ENCODE results near the gene PKDREJ. TPM values are rescaled to one million over a fixed set of nuclear protein-coding genes. Genes with fewer than 3 reads are reported as not detected.

PKDREJ gene
- total RNA-seq, 1 experiment from 2014 or later = 0.02 TPM

DNA sequence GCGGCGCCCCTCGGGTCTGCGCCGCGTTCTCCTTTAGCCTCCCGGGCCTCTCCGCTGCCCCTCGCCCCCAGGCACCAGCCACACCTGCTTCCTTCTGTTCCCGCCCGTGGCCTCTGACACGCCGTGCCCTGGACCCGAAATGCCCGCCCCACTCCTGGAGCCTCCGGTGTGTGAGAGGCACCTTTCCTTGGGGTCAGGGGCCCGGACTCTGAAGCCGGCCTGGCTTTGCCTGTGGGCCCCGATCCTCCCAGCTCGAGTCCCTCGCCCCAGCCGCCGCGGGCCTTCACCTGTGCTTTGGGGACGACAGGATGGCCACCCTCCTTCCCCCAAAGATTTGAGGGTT is 12.4 kb downstream of the PKDREJ start:
- TF ChIP-seq ESRRA (CRISPR knock-in tag; IDR thresholded peaks at IDR 0.05; ENCODE audit: borderline replicate concordance) = no peak
- no peak for TF ChIP-seq RORB (CRISPR knock-in tag; IDR thresholded peaks at IDR 0.05)
- TF ChIP-seq NR2C2 (CRISPR knock-in tag; IDR thresholded peaks at IDR 0.05) = peak; percentile 67
- 0 out of 2 replicates have a peak, but pooled peaks have one; percentile 4 for TF ChIP-seq CBFB (CRISPR knock-in tag; IDR thresholded peaks at IDR 0.05; ENCODE audit: low read depth)
- H3K4me3 Mint-ChIP-seq = peak overlapping the region; percentile 71
- ATAC-seq (peak; percentile 16), DNase-seq (ENCODE audit: low spot score) (peak; percentile 30)
- POLR2A ChIA-PET = no interaction called here
- peaks cover 11% of the 10 kb centered on the region for H3K27me3 Mint-ChIP-seq (ENCODE audit: low read depth)
- H3K36me3 Mint-ChIP-seq = no peaks in the 10 kb centered on the region
- CTCF ChIA-PET = interaction anchor here (0.6 to 3.6 kb wide), 7 partner anchors 12 to 245 kb away, joined by 3 to 25 read pairs (median 6); partner anchors contain the start of genes GTSE1, PKDREJ and TTC38
- no peak overlapping the region for H3K27ac Mint-ChIP-seq
- peaks cover 13% of the 10 kb centered on the region for H3K4me1 Mint-ChIP-seq
- H3K9me3 Mint-ChIP-seq = no peaks in the 10 kb centered on the region

DNA sequence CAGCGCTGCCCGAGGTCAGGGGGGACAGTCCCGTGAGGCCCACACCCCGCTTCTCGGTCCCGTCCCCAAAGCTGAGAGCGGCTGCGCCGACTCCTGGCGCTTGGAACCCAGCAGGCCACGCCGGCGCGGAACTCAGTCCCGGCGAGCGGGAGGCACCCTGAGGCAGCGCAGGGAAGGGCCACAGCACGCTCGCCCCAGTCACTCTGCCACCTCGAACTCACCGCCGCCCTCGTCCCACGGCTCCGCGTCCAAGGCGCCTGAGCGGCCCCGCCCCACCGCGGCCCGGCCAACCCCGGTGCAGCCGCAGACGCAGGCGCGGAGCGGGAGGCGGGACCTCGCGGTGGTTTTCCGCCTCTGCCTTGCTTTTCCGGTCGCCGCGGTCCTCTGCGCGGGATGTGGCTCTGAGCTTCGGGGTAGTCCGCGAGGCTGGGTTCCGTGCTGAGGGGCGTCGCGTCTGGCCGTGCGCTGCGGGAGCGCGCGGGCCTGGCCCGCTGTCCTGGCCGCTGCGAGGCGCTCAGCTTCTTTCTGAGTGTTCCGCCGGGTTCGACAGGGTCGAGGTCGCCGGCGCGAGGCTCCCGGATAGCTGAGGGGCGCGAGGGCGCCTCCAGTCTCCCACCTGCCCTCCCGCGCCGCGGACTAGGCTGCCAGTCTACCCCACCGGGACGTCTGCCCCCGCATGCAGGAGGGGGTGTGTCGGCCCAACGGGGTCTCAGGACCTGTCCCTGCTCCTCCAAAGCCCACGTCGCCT is 12.9 kb downstream of the PKDREJ start, which contains the start of gene CDPF1:
Gene CDPF1 (minus strand): TSS at position 259 of the 748 bp plus-strand sequence. CDS start 2,009 bp downstream, outside the sequence.
- H3K4me3 Mint-ChIP-seq = peak within 1 kb of the TSS; percentile 71
- H3K36me3 Mint-ChIP-seq = no peaks in the 10 kb centered on the region
- DNase-seq (ENCODE audit: low spot score) (peak; percentile 85), ATAC-seq (peak; percentile 89)
- peaks cover 13% of the 10 kb centered on the region for H3K4me1 Mint-ChIP-seq
- ChIA-PET CTCF (interaction anchor here (0.6 to 3.6 kb wide), 7 partner anchors 12 to 244 kb away, joined by 3 to 25 read pairs (median 6); partner anchors contain the start of genes GTSE1, PKDREJ and TTC38), POLR2A (interaction anchor here (1.4 kb wide), 1 partner anchor 13 kb away, joined by 4 read pairs; the partner anchor contains the start of gene PKDREJ)
- H3K27ac Mint-ChIP-seq = no peak within 1 kb of the TSS
- H3K9me3 Mint-ChIP-seq = no peaks in the 10 kb centered on the region
- peaks cover 9% of the 10 kb centered on the region for H3K27me3 Mint-ChIP-seq (ENCODE audit: low read depth)
- TF ChIP-seq, protein P1, sequence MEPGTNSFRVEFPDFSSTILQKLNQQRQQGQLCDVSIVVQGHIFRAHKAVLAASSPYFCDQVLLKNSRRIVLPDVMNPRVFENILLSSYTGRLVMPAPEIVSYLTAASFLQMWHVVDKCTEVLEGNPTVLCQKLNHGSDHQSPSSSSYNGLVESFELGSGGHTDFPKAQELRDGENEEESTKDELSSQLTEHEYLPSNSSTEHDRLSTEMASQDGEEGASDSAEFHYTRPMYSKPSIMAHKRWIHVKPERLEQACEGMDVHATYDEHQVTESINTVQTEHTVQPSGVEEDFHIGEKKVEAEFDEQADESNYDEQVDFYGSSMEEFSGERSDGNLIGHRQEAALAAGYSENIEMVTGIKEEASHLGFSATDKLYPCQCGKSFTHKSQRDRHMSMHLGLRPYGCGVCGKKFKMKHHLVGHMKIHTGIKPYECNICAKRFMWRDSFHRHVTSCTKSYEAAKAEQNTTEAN (CRISPR knock-in tag; IDR thresholded peaks at IDR 0.05) = peak; percentile 90
- TF ChIP-seq TCF7 (CRISPR knock-in tag; IDR thresholded peaks at IDR 0.05; ENCODE audit: low read depth) = 0 out of 2 replicates have a peak, but pooled peaks have one; percentile 89
- TF ChIP-seq, protein P2, sequence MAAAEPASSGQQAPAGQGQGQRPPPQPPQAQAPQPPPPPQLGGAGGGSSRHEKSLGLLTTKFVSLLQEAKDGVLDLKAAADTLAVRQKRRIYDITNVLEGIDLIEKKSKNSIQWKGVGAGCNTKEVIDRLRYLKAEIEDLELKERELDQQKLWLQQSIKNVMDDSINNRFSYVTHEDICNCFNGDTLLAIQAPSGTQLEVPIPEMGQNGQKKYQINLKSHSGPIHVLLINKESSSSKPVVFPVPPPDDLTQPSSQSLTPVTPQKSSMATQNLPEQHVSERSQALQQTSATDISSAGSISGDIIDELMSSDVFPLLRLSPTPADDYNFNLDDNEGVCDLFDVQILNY (CRISPR knock-in tag; IDR thresholded peaks at IDR 0.05) = peak; percentile 95
- TF ChIP-seq, protein P3, sequence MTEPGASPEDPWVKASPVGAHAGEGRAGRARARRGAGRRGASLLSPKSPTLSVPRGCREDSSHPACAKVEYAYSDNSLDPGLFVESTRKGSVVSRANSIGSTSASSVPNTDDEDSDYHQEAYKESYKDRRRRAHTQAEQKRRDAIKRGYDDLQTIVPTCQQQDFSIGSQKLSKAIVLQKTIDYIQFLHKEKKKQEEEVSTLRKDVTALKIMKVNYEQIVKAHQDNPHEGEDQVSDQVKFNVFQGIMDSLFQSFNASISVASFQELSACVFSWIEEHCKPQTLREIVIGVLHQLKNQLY (CRISPR knock-in tag; IDR thresholded peaks at IDR 0.05) = peak; percentile 75; the same call in 1 of the 2 replicates
- peak; percentile 85 for TF ChIP-seq KAT7 (CRISPR knock-in tag; IDR thresholded peaks at IDR 0.05; ENCODE audit: borderline replicate concordance)
- TF ChIP-seq CBFB (CRISPR knock-in tag; IDR thresholded peaks at IDR 0.05; ENCODE audit: low read depth) = peak; percentile 76; the same call in 1 of the 2 replicates
- TF ChIP-seq ZNF219 (CRISPR knock-in tag; IDR thresholded peaks at IDR 0.05; ENCODE audit: borderline replicate concordance) = peak; percentile 95
- TF ChIP-seq ESRRA (CRISPR knock-in tag; IDR thresholded peaks at IDR 0.05; ENCODE audit: borderline replicate concordance) = peak; percentile 90
- peak; percentile 97 for TF ChIP-seq ELF4 (CRISPR knock-in tag; IDR thresholded peaks at IDR 0.05; ENCODE audit: low read depth)
- TF ChIP-seq, protein P4, sequence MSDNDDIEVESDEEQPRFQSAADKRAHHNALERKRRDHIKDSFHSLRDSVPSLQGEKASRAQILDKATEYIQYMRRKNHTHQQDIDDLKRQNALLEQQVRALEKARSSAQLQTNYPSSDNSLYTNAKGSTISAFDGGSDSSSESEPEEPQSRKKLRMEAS (CRISPR knock-in tag; IDR thresholded peaks at IDR 0.05) = peak; percentile 98
- TF ChIP-seq, protein P5, sequence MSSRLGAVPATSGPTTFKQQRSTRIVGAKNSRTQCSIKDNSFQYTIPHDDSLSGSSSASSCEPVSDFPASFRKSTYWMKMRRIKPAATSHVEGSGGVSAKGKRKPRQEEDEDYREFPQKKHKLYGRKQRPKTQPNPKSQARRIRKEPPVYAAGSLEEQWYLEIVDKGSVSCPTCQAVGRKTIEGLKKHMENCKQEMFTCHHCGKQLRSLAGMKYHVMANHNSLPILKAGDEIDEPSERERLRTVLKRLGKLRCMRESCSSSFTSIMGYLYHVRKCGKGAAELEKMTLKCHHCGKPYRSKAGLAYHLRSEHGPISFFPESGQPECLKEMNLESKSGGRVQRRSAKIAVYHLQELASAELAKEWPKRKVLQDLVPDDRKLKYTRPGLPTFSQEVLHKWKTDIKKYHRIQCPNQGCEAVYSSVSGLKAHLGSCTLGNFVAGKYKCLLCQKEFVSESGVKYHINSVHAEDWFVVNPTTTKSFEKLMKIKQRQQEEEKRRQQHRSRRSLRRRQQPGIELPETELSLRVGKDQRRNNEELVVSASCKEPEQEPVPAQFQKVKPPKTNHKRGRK (CRISPR knock-in tag; IDR thresholded peaks at IDR 0.05; ENCODE audit: borderline replicate concordance) = no peak
- peak; percentile 95 for TF ChIP-seq JUN (CRISPR knock-in tag; IDR thresholded peaks at IDR 0.05)
- peak; percentile 84 for TF ChIP-seq RELA (CRISPR knock-in tag; IDR thresholded peaks at IDR 0.05; ENCODE audit: borderline replicate concordance)
- TF ChIP-seq, protein P6, sequence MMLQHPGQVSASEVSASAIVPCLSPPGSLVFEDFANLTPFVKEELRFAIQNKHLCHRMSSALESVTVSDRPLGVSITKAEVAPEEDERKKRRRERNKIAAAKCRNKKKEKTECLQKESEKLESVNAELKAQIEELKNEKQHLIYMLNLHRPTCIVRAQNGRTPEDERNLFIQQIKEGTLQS (CRISPR knock-in tag; conservative IDR thresholded peaks at IDR 0.05) = no peak
- TF ChIP-seq, protein P7, sequence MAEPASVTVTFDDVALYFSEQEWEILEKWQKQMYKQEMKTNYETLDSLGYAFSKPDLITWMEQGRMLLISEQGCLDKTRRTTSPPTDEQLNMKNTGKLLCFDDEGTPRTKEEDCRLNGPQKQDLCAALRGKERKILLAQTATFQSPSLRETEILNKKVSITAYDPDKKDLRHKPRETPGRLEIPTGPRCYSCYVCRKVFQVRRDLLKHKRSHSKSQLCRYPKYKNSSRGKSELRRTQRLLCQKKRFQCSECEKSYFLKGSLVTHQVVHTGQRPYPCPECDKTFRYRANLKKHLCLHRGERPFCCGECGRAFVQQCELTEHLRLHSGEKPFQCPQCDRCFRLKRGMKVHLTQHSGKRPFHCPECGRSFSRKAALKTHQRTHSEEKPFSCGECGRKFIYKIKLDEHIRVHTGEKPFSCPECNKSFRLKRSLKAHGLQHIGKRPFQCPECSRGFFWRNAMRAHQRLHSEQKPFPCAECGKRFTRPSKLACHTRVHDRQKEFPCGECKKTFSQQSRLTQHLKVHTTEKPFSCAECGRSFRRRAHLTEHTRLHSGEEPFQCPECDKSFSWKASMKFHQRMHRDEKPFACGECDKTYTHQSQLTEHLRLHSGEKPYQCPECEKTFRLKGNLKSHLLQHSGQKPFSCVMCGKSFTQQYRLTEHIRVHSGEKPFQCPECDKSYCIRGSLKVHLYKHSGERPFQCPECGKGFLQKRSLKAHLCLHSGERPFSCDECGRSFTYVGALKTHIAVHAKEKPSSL (CRISPR knock-in tag; conservative IDR thresholded peaks at IDR 0.05) = no peak
- peak; percentile 93 for TF ChIP-seq MYBL2 (CRISPR knock-in tag; IDR thresholded peaks at IDR 0.05)
- TF ChIP-seq NFYB (CRISPR knock-in tag; conservative IDR thresholded peaks at IDR 0.05; ENCODE audit: low read depth) = peak; percentile 52
- TF ChIP-seq CREB1 (CRISPR knock-in tag; IDR thresholded peaks at IDR 0.05) = no peak; the same call in 1 of the 2 replicates
- TF ChIP-seq, protein P8, sequence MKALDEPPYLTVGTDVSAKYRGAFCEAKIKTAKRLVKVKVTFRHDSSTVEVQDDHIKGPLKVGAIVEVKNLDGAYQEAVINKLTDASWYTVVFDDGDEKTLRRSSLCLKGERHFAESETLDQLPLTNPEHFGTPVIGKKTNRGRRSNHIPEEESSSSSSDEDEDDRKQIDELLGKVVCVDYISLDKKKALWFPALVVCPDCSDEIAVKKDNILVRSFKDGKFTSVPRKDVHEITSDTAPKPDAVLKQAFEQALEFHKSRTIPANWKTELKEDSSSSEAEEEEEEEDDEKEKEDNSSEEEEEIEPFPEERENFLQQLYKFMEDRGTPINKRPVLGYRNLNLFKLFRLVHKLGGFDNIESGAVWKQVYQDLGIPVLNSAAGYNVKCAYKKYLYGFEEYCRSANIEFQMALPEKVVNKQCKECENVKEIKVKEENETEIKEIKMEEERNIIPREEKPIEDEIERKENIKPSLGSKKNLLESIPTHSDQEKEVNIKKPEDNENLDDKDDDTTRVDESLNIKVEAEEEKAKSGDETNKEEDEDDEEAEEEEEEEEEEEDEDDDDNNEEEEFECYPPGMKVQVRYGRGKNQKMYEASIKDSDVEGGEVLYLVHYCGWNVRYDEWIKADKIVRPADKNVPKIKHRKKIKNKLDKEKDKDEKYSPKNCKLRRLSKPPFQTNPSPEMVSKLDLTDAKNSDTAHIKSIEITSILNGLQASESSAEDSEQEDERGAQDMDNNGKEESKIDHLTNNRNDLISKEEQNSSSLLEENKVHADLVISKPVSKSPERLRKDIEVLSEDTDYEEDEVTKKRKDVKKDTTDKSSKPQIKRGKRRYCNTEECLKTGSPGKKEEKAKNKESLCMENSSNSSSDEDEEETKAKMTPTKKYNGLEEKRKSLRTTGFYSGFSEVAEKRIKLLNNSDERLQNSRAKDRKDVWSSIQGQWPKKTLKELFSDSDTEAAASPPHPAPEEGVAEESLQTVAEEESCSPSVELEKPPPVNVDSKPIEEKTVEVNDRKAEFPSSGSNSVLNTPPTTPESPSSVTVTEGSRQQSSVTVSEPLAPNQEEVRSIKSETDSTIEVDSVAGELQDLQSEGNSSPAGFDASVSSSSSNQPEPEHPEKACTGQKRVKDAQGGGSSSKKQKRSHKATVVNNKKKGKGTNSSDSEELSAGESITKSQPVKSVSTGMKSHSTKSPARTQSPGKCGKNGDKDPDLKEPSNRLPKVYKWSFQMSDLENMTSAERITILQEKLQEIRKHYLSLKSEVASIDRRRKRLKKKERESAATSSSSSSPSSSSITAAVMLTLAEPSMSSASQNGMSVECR (CRISPR knock-in tag; IDR thresholded peaks at IDR 0.05; ENCODE audit: borderline replicate concordance) = peak; percentile 97
